Progenitor cell of endocrine pancreas (in vitro differentiated cells): ENCODE measurements around the gene NPHP4. TPM values are rescaled to one million over a fixed set of nuclear protein-coding genes. Genes with fewer than 3 reads are reported as not detected.
A peak's percentile ranks its signal among the peaks of the same experiment; 100 is the strongest.

ENCODE experiments used
- DNase-seq: peaks from one replicate; pipeline ENCODE4 v3.0.0; 2021; ENCODE audit warnings: low spot score; ENCODE audit not compliant: unreplicated experiment
- H3K27ac Mint-ChIP-seq: 2 replicates; pipeline ENCODE4 v1.8.0; 2021; ENCODE audit warnings: mild to moderate bottlenecking, moderate library complexity, mixed read lengths
- H3K27me3 Mint-ChIP-seq: 2 replicates; pipeline ENCODE4 v1.8.0; 2021; ENCODE audit warnings: mixed read lengths
- H3K36me3 Mint-ChIP-seq: 2 replicates; pipeline ENCODE4 v1.8.0; 2022; ENCODE audit warnings: mixed read lengths; ENCODE audit not compliant: insufficient read depth
- H3K4me1 Mint-ChIP-seq: 2 replicates; pipeline ENCODE4 v1.8.0; 2021; ENCODE audit warnings: low read depth, mixed read lengths
- H3K4me3 Mint-ChIP-seq: 2 replicates; pipeline ENCODE4 v1.8.0; 2021; ENCODE audit warnings: low read depth, mild to moderate bottlenecking, moderate library complexity, mixed read lengths
- H3K9me3 Mint-ChIP-seq: 2 replicates; pipeline ENCODE4 v1.8.0; 2021; ENCODE audit warnings: low read depth, mixed read lengths
- total RNA-seq: library from RNA; stranded (reverse); gene quantifications from 2 replicates; pipeline ENCODE4 v1.2.1, GENCODE V29; 2021
- TF ChIP-seq, protein P1 (sequence below): fragments of 200-600 bp; sonication (generic); IDR thresholded peaks from one replicate; pipeline ENCODE4 v1.5.0; 2021; ENCODE audit warnings: antibody characterized with exemption, mild to moderate bottlenecking; ENCODE audit not compliant: unreplicated experiment

NPHP4 gene
- total RNA-seq, 1 donor from 2014 or later, result 29.9 TPM

- DNase-seq, result no peak
- H3K27ac Mint-ChIP-seq, result no peak overlapping the region
- no peak overlapping the region for H3K4me3 Mint-ChIP-seq
- peaks cover 11% of the 10 kb centered on the region for H3K36me3 Mint-ChIP-seq
- no peaks in the 10 kb centered on the region for H3K9me3 Mint-ChIP-seq
- TF ChIP-seq, protein P1, sequence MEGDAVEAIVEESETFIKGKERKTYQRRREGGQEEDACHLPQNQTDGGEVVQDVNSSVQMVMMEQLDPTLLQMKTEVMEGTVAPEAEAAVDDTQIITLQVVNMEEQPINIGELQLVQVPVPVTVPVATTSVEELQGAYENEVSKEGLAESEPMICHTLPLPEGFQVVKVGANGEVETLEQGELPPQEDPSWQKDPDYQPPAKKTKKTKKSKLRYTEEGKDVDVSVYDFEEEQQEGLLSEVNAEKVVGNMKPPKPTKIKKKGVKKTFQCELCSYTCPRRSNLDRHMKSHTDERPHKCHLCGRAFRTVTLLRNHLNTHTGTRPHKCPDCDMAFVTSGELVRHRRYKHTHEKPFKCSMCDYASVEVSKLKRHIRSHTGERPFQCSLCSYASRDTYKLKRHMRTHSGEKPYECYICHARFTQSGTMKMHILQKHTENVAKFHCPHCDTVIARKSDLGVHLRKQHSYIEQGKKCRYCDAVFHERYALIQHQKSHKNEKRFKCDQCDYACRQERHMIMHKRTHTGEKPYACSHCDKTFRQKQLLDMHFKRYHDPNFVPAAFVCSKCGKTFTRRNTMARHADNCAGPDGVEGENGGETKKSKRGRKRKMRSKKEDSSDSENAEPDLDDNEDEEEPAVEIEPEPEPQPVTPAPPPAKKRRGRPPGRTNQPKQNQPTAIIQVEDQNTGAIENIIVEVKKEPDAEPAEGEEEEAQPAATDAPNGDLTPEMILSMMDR, result no peak
- no peaks in the 10 kb centered on the region for H3K27me3 Mint-ChIP-seq
- H3K4me1 Mint-ChIP-seq, result no peaks in the 10 kb centered on the region
These were observed 84.8 kb downstream of the NPHP4 start for GRCh38 chr1:5907386-5907785.

GRCh38 chr1:5906966-5907365, 85.3 kb downstream of the NPHP4 start:
- TF ChIP-seq, protein P1, result no peak
- Mint-ChIP-seq H3K27ac (no peak overlapping the region), H3K9me3 (no peaks in the 10 kb centered on the region), H3K4me1 (no peaks in the 10 kb centered on the region), H3K4me3 (no peak overlapping the region), H3K36me3 (peaks cover 12% of the 10 kb centered on the region), H3K27me3 (no peaks in the 10 kb centered on the region)
- DNase-seq, result no peak

DNA sequence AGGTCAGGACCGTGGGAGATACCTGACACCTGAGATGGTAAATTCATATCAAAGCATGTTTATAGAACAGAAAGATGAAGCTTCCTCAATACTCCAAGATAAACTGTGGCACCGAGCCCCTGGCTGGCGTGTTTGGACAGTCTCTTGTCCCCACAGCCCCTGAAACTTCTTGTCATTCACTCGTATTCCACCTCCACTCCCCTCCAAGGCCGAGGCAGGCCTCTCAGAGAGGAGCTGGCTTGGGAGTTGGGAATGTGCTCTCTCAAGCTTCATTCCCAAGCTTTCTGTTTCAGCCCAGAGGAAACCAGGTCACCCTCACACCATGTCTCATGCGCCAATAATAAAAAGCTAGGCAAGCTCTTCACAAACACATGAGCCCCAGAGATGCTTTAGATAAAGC, 86.1 kb downstream of the NPHP4 start:
- peaks cover 15% of the 10 kb centered on the region for H3K36me3 Mint-ChIP-seq
- H3K4me3 Mint-ChIP-seq, result no peak overlapping the region
- H3K9me3 Mint-ChIP-seq, result no peaks in the 10 kb centered on the region
- no peaks in the 10 kb centered on the region for H3K27me3 Mint-ChIP-seq
- no peak overlapping the region for H3K27ac Mint-ChIP-seq
- no peak for DNase-seq
- TF ChIP-seq, protein P1, result no peak
- no peaks in the 10 kb centered on the region for H3K4me1 Mint-ChIP-seq

GRCh38 chr1:5905436-5905835, 86.8 kb downstream of the NPHP4 start:
- DNase-seq, result no peak
- Mint-ChIP-seq H3K27me3 (no peaks in the 10 kb centered on the region), H3K27ac (no peak overlapping the region), H3K9me3 (no peaks in the 10 kb centered on the region), H3K36me3 (peaks cover 15% of the 10 kb centered on the region), H3K4me1 (no peaks in the 10 kb centered on the region), H3K4me3 (no peak overlapping the region)
- TF ChIP-seq, protein P1, result no peak

GRCh38 chr1:5904551-5904950, 87.7 kb downstream of the NPHP4 start:
- H3K36me3 Mint-ChIP-seq, result peaks cover 20% of the 10 kb centered on the region
- TF ChIP-seq, protein P1, result no peak
- no peak for DNase-seq

More at GRCh38 chr1:5904551-5904950, 87.7 kb downstream of the NPHP4 start:
- peak overlapping the region; percentile 47 for H3K27ac Mint-ChIP-seq
- H3K4me1 Mint-ChIP-seq, result no peaks in the 10 kb centered on the region
- H3K27me3 Mint-ChIP-seq, result no peaks in the 10 kb centered on the region
- H3K9me3 Mint-ChIP-seq, result no peaks in the 10 kb centered on the region
- no peak overlapping the region for H3K4me3 Mint-ChIP-seq
